Left renal pelvis (tissue), 4 donors: ENCODE measurements around the gene SLC7A10. TPM values are rescaled to one million over a fixed set of nuclear protein-coding genes. Genes with fewer than 3 reads are reported as not detected.
"Not testable (repeated sequence)": the region's sequence is repeated elsewhere in the genome, so short reads cannot be mapped to it uniquely, and the experiment has no call there.

Source experiments
- DNase-seq, 4 donors: peaks; one replicate each; pipeline ENCODE4 v3.0.0-alpha.2; 2013; ENCODE audit warnings: low read depth in 4 of 4, low spot score in 3 of 4
- polyA plus RNA-seq, 4 donors: library from polyadenylated mRNA; unstranded; fragments of 120-200 nt; gene quantifications; one replicate each; pipeline ENCODE4 v1.2.1, GENCODE V29; 2013; ENCODE audit not compliant: insufficient read length in 4 of 4

Gene SLC7A10
- polyA plus RNA-seq, 4 donors, result 0.33 to 5.2 (median 0.41) TPM

DNA sequence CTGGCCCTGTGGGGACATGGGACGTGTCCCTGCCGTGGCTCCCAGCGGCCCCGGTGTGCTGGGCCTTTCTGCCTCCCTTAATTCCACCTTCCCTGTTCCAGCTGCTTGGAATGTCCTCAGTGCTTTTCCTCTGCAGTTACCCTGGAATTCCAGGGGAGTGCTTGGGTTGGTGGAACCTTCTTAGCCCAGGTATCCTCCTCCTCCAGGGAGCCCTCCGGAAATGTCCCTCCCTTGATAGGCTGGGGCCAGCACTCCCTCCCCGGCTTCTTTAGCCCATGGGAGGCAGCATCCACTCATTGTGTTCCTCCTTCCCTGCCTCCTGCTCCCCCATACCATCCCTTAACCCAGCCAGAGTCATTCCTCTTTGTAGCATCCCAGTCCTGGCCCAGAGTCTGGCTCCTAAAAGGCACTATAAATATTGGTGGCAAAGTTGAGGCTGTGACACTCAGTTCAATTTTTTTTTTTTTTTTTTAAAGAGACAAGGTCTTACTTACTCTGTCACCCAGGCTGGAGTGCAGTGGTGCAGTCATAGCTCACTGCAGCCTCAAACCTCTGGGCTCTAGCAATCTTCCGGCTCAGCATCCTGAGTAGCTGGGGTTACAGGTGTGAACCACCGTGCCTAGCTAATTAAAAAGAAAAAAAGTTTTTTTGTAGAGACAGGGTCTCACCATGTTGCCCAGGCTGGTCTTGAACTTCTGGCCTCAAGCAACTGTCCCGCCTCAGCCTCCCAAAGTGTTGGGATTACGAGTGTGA lies 13.7 kb upstream of the SLC7A10 start:
- no peak for DNase-seq

- DNase-seq, result no peak
Measured at GRCh38 chr19:33238481-33239149, 13.0 kb upstream of the SLC7A10 start.

DNA sequence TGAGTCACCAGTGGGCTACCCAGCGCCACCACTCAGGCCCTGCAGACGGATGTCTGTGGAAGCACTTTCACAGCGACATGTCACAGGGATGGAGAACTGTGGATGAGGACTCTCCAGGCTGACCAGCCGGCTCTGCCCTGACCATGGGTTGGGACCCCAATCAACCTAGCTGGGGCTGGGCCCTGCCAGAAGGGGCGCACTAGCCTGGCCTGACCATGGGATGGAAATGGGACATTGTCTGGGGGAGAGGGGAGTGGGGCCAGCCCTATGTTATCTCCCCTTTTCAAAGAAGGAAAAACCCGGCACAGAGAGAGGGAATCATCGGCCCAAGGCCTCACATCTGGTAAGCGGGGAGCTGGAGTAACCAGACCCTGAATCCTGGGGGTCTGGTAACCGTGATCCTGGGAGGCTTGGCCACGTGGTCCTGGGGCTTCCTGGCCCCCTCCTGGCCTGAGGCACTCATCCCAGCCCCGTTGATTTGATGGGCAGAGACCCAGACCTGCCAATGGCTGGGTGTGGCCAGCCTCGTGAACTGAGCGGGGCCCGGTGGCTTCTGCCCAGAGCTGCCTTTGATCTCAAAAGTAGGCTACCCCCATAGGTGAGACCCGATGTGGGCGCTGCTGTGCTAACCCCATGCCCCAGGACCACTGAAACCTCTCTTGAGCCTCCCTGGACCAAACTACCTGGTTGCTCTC lies 11.2 kb upstream of the SLC7A10 start:
- DNase-seq, result no peak

DNA sequence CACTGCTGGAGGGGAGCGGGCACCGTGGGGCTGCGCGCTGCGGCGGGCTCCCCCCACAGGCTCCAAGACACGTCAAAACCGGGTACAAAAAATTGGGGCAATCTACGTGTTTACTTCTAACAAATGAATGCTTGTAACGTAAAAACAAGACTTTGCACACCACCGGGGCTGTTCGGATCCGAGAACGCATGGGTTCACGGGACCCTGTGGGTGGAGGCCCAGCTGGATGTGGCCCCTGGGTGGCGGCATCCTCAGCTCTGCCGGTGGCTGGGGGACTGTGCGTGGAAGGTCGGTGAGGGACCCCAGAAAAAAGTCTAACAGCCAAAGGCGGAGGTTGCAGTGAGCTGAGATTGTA lies 10.3 kb upstream of the SLC7A10 start:
- no peak for DNase-seq

DNA sequence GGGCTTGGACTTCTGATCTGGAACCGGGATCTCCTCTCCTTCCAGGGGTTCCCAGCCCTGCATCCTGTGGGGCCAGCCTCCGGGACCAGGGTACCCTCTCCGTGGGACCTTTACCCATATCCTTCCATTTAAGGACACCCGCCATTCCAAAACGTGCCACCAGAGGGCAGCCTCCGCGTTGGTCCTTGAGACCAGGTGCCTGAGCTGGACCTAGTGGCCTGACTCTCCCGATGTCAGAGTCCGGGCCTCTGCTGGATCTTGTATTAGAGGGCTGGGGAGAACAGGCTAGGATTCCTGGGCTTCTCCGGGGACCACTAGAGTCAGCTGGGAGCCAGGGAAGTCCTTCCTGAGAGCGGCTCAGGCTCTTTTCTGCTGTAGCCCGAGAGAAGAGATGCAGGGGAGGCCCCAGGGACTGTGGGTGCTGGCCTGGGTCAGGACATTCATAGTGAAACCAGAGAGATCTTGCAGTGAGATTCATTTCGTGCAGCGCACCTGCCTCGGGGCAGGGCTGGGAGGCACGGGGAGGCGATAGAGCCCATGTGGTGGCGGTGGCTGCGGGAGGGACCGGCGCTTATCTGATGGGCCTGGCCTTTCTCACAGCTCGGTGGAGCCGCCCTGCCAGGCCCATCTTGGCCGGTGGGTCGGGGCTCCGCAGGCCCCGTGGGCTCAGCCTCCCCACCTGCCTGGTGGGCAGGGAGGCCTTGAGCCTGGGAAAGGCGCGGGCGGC lies 9.8 kb upstream of the SLC7A10 start:
- peak in 3 of 4 donors; percentile 12 to 44 (median 37) for DNase-seq

GRCh38 chr19:33234736-33235135 lies 9.1 kb upstream of the SLC7A10 start:
- no peak for DNase-seq

DNA sequence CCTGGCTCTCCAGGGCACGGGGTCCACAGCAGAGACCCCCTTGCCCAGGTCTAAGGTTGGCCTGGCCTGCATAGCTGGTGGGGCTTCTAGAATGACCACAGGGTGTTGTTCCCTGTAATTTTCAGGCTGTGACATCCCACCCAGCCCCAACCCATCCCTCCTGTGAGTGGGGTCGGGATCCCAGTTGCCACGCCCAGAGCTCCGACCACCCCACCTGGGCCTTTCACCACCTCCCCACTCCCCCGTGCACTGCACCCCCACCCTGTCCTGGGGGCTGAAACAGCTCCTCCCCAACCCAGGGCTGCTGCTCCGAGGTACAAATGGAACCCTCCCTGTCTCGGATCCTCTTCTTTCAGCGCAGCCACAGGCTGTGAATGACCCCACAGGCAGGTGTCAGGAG lies 8.4 kb upstream of the SLC7A10 start:
- no peak for DNase-seq

DNA sequence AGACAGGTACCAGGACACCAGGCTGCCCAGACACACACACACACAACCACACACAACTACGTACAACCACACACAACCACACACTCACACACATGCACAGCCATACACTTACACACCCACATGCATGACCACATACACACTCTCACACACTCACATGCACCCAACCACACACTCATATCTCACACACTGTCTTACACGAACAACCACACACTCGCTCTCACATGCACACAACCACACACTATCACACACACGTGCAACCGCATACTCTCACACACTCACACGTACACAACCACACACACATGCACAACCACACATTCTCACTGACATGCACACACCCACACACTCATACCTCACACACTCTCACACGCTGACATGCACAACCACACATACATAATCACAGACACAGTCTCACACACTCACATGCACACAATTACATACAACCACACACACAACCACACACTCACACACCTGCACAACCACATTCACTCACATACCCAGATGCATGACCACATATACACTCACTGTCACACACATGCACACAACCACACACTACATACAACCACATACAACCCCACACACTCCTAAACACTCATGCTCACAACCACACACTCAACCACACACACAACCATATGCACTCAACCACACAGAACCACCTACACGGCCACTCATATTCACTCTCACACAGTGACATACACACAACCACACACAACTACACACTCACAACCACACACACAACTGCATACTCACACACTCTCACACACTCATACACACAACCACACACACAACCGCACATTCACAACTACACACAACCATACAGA lies 7.6 kb upstream of the SLC7A10 start:
- DNase-seq, result no peak

- DNase-seq, result no peak
Measured at GRCh38 chr19:33232656-33233055, 7.0 kb upstream of the SLC7A10 start.

GRCh38 chr19:33231511-33231910 lies 5.9 kb upstream of the SLC7A10 start:
- no peak for DNase-seq

- DNase-seq, result no peak
Measured at GRCh38 chr19:33229962-33230361, 4.3 kb upstream of the SLC7A10 start.

- DNase-seq, result no peak
Measured at GRCh38 chr19:33227870-33228599, 2.4 kb upstream of the SLC7A10 start.

DNA sequence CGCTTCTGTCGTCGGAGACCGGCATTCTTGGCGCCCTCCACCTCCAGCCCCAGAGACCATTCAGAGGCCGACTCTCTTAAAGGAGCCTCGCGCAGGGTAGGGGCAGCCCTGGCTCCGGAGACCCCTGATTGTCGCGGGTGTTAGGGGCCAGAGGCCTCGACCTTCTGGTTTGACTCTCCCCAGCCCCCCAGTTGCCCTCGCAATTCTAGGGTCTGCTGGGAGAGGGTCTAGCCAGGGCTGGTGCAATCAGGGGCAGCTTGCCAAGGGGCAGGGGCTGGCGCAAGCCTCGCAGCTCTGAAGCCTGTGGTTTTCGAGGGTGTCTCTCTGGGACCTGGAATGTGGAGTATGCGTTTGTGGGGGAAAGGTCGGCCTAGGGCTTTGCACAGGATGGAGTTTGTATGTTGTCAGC lies 1.6 kb upstream of the SLC7A10 start:
- DNase-seq, result no peak

- no peak for DNase-seq
Measured at GRCh38 chr19:33226550-33227241, 1.0 kb upstream of the SLC7A10 start.

- no peak for DNase-seq
Measured at GRCh38 chr19:33224694-33225457, 774 bp downstream of the SLC7A10 start.

- DNase-seq, result not testable (repeated sequence)
Measured at GRCh38 chr19:33222255-33222654, 3.4 kb downstream of the SLC7A10 start.

DNA sequence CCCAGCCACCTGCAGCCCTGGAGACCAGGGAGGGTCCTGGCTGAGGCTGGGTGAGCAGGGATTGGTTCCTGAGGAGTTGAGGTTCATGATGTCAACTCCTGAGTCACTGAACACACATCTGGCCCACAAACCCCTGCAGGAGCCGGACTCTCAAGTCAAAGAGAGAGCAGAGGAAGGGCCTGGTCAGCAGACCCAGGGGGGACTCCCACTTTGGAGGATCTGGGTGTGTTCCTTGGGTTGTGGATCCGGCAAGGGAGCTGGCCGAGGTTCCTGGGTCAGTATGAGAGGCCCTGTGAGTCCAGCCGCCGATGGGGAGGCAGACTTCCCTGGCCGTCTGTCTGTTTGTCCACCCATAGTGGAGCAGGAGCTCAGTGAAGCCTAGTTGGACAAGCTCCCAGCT lies 4.0 kb downstream of the SLC7A10 start:
- no peak for DNase-seq

- no peak for DNase-seq
Measured at GRCh38 chr19:33220735-33221134, 4.9 kb downstream of the SLC7A10 start.
